GM12875 (cell line): ENCODE measurements around the gene RAB28.
"Not testable (repeated sequence)": the region's sequence is repeated elsewhere in the genome, so short reads cannot be mapped to it uniquely, and the experiment has no call there.

Source experiments
- H3K4me3 ChIP-seq: one replicate; pipeline ENCODE4 v1.5.1; 2011; ENCODE audit warnings: low read depth, low read length, control low read depth
- TF ChIP-seq, protein P1 (sequence below): IDR thresholded peaks from 2 replicates; pipeline ENCODE4 v1.5.1; 2011; ENCODE audit warnings: low read depth, mild to moderate bottlenecking, control low read depth, inconsistent platforms, low read length, moderate library complexity, borderline replicate concordance; ENCODE audit not compliant: insufficient read depth

The RAB28 gene

DNA sequence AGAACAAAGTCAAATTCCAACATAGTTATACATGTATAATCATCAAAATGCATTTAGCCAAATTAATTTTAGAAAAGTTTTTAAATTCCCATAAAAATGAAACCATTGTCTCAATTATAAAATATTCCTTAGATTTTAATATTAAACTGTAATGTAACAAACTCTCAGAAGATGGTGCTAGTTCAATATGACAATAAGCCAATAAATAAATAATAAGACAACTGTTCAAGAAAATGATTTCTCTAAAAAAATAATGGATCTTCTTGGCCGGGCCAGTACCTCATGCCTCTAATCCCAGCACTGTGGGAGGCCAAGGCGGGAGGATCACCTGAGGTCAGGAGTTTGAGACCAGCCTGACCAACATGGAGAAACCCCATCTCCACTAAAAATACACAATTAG lies 80.3 kb downstream of the RAB28 start:
- TF ChIP-seq, protein P1, sequence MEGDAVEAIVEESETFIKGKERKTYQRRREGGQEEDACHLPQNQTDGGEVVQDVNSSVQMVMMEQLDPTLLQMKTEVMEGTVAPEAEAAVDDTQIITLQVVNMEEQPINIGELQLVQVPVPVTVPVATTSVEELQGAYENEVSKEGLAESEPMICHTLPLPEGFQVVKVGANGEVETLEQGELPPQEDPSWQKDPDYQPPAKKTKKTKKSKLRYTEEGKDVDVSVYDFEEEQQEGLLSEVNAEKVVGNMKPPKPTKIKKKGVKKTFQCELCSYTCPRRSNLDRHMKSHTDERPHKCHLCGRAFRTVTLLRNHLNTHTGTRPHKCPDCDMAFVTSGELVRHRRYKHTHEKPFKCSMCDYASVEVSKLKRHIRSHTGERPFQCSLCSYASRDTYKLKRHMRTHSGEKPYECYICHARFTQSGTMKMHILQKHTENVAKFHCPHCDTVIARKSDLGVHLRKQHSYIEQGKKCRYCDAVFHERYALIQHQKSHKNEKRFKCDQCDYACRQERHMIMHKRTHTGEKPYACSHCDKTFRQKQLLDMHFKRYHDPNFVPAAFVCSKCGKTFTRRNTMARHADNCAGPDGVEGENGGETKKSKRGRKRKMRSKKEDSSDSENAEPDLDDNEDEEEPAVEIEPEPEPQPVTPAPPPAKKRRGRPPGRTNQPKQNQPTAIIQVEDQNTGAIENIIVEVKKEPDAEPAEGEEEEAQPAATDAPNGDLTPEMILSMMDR: no peak
- H3K4me3 ChIP-seq: no peak overlapping the region

DNA sequence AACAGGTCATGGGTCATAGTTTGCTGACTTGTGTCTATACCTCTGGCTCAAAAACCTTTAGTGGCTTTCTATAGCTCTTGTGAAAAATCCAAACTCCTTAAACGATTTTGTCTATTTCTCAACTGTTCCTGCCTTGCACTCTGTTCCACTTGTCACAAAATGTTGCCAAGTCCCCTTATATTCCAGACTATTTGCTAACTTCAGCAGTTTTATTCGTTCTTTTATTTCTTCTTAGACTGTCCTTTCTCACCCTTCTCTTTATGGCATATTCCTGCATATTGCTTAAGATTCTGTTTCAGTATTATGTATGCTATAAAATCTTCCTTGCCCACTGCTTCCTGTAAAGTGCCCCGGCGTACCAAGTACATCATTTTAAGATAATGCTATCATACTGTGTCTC lies 80.8 kb downstream of the RAB28 start:
- TF ChIP-seq, protein P1: no peak
- H3K4me3 ChIP-seq: no peak overlapping the region

DNA sequence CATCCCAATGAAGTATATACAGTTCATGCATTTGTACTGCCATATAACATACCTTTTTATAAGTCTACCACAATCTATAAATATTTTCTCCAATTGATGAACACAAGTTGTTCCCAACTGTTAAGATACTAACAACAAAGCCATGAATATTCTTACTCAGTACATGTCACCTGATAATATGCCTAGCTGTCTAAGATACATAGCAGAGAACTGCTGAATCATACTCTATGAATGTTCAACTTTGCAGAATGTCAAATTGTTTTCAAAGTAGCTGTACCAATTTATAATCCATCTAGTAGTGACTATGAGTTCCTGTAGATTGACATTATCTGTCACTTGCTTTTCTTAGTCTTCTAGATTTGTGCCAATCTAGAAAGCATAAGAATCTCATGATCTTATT lies 84.9 kb downstream of the RAB28 start:
- TF ChIP-seq, protein P1: no peak
- H3K4me3 ChIP-seq: no peak overlapping the region

DNA sequence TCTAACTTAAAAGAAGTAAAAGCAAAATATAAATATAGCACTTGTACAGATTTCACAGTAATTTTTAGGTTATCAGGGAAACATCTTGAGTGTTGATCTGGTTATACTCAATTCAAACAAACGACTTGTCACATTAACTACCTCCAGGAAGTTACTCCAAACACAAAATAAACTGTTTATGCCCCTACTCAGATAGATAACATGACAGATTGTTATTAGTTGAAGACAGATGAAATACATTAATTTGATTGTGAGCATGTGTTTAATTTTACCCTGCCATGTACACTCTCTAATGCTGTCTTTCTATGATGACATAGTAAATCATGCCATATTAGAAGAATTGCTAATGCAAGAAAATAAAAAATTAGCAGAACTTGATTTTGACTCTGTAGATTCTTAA lies 88.0 kb downstream of the RAB28 start:
- TF ChIP-seq, protein P1: no peak

DNA sequence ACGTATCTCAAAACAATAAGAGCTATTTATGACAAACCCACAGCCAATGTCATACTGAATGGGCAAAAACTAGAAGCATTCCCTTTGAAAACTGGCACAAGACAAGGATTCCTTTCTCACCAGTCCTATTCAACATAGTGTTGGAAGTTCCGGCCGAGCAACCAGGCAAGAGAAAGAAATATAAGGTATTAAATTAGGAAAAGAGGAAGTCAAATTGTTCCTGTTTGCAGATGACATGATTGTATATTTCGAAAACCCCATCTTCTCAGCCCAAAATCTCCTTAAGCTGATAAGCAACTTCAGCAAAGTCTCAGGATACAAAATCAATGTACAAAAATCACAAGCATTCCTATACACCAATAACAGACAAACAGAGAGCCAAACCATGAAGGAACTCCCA lies 94.2 kb downstream of the RAB28 start:
- not testable (repeated sequence) for H3K4me3 ChIP-seq

More for the DNA sequence above, 88.0 kb downstream of the RAB28 start:
- no peak overlapping the region for H3K4me3 ChIP-seq

DNA sequence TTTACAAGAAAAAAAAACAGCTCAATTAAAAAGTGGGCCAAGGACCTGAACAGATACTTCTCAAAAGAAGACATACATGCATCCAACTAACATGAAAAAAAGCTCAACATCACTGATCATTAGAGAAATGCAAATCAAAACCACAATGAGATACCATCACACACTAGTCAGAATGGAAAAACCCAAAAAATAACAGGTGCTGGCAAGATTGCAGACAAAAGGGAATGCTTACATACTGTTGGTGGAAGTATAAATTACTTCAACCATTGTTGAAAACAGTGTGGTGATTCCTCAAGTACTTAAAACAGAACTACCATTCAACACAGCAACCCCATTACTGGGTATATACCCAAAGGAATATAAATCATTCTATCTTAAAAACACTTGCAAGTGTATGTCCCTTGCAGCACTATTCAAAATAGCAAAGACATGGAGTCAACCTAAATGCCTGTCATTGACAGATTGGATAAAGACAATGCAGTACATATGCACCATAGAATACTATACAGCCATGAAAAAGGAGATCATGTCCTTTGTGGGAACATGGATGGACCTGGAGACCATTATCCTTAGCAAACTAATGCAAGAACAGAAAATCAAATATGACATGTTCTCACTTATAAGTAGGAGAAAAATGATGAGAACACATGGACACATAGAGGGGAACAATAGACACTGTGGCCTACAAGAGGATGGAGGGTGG lies 97.6 kb downstream of the RAB28 start:
- TF ChIP-seq, protein P1: no peak

DNA sequence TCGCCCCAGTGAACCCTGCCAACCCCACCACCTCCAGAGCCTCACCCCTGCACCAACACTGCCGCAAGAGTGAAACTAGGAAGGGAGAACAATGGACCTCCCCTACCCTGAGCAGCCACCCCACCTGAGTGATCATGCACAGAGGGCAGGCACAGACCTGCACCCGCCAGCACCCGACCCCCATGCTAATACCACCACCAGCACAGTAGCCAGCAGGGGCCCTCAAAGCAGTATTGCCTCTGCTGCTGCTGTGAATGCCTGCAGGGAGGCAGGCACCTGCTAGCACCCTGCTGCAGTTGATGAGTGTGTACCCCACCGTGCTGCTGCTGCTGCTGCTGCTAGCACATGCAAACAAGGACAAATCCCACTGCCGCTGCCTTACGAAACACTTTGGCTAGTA lies 100.1 kb downstream of the RAB28 start:
- TF ChIP-seq, protein P1: no peak
- no peak overlapping the region for H3K4me3 ChIP-seq

More for the DNA sequence above, 97.6 kb downstream of the RAB28 start:
- no peak overlapping the region for H3K4me3 ChIP-seq
